Subcutaneous abdominal adipose tissue (tissue), 5 donors: ENCODE results near the gene KIF12.

Source experiments
- H3K27ac ChIP-seq: one replicate; pipeline ENCODE4 v1.7.0; 2013; ENCODE audit warnings: low read depth, mild to moderate bottlenecking, inconsistent platforms, low read length, moderate library complexity
- H3K27me3 ChIP-seq, 5 donors: one replicate each; pipeline ENCODE4 v1.7.0; 2013; ENCODE audit warnings: low read length in 5 of 5, inconsistent platforms in 1 of 5; ENCODE audit not compliant: control insufficient read depth in 5 of 5, insufficient read depth in 4 of 5
- H3K36me3 ChIP-seq, 5 donors: one replicate each; pipeline ENCODE4 v1.7.0; 2013; ENCODE audit warnings: low read length in 5 of 5; ENCODE audit not compliant: control insufficient read depth in 5 of 5, insufficient read depth in 5 of 5
- H3K4me1 ChIP-seq, 5 donors: one replicate each; pipeline ENCODE4 v1.7.0; 2013; ENCODE audit warnings: low read length in 5 of 5, mild to moderate bottlenecking in 3 of 5, moderate library complexity in 1 of 5; ENCODE audit not compliant: control insufficient read depth in 5 of 5, insufficient read depth in 5 of 5
- H3K4me3 ChIP-seq, 5 donors: one replicate each; pipeline ENCODE4 v1.7.0; 2013; ENCODE audit warnings: low read length in 5 of 5, low read depth in 1 of 5
- H3K9ac ChIP-seq, 5 donors: one replicate each; pipeline ENCODE4 v1.7.0; 2013; ENCODE audit warnings: low read length in 5 of 5, mild to moderate bottlenecking in 4 of 5, moderate library complexity in 3 of 5
- H3K9me3 ChIP-seq, 5 donors: one replicate each; pipeline ENCODE4 v1.7.0; 2013; ENCODE audit warnings: low read length in 5 of 5; ENCODE audit not compliant: control insufficient read depth in 5 of 5
- donor health status: healthy.
- donor health status: healthy.
- donor health status: healthy.
- donor health status: healthy.
- donor health status: healthy.

The KIF12 gene

GRCh38 chr9:114098936-114099668, at the start of gene KIF12:
Gene KIF12 (minus strand): TSS chr9:114099292. CDS start chr9:114099276, 16 bp downstream.
- Histone ChIP-seq H3K9ac (no peak within 1 kb of the TSS), H3K27ac (no peak within 1 kb of the TSS), H3K4me3 (peak within 1 kb of the TSS in 3 of 5 donors; percentile 12 to 37 (median 31))

DNA sequence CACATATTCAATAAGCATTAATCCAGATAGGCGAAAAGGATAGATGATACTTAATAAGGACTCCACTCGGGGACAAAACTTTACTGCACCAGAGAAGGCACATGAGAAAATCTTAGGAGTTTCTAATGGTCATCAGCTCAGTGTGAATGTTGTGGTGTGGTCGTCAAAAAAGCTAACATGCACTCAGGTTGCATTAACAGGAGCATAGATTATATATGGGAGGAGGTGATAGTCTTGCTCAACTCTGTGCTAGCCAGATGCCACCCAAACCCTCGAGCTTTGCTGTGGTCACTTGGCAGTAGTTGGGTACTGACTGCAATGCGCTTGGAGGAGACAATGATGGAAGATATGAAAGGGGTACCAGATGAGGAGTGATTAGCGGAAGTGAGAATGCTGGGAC, 47.6 kb upstream of the KIF12 start:
- no peak overlapping the region for H3K4me3 ChIP-seq
- no peaks in the 10 kb centered on the region for H3K9me3 ChIP-seq
- H3K9ac ChIP-seq, result no peak overlapping the region
- H3K27ac ChIP-seq, result no peak overlapping the region
- peaks cover 0 to 25% (median 6%) of the 10 kb centered on the region in 5 donors for H3K27me3 ChIP-seq
- H3K36me3 ChIP-seq, result no peaks in the 10 kb centered on the region
- peaks cover 4 to 18% (median 12%) of the 10 kb centered on the region in 5 donors for H3K4me1 ChIP-seq

More at GRCh38 chr9:114098936-114099668, at the start of gene KIF12:
- Histone ChIP-seq H3K4me1 (peaks cover 0 to 10% (median 8%) of the 10 kb centered on the region in 5 donors), H3K9me3 (peaks cover 0 to 6% (median 0%) of the 10 kb centered on the region in 5 donors), H3K36me3 (no peaks in the 10 kb centered on the region), H3K27me3 (peaks cover 8 to 43% (median 37%) of the 10 kb centered on the region in 5 donors)

GRCh38 chr9:114143234-114143633, 44.1 kb upstream of the KIF12 start:
- Histone ChIP-seq H3K27ac (no peak overlapping the region), H3K9ac (no peak overlapping the region), H3K4me1 (peaks cover 4 to 31% (median 23%) of the 10 kb centered on the region in 5 donors), H3K9me3 (no peaks in the 10 kb centered on the region), H3K27me3 (peaks cover 0 to 18% (median 3%) of the 10 kb centered on the region in 5 donors), H3K36me3 (no peaks in the 10 kb centered on the region), H3K4me3 (no peak overlapping the region)

DNA sequence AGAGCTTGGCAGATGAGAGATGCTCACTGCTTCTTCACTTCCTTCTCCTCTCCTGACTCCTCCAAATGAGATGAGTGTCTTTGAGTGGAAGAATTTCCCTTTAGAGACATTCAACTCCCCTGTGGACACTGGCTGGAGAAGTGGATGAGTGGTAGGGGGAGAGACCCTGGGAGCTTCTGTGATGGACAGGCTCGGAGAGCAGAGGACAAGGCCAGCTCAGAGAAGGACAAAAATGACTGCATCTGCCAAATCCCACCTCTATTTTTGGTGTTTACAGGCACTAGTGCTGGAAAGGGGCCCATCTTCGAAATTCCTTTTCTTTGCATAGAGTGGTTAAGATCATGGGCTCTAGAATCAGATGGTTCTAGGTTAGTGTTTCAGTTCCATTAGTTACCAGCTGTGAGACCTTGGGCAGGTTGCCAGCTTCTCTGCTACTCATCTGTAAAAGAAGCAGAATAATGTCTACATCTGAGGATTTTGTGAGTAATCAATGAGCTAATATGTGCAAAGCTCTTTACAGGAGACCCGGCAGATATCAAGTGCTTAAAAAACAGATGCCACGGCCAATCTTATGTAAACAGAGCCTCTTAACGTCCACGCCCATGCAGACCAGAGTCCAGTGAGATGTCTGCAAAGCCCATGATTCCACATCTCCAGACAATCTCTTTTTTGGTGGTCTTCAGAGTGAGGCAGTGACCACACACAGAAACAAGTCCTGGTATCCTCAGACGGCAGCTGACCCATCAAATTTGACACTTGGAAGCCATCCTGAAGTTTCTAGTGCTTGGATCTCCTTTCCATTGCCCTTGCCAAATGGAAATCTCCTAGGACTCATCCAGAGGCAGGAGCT, 42.7 kb upstream of the KIF12 start:
- no peaks in the 10 kb centered on the region for H3K9me3 ChIP-seq
- no peaks in the 10 kb centered on the region for H3K36me3 ChIP-seq
- no peak overlapping the region for H3K27ac ChIP-seq
- H3K4me1 ChIP-seq, result peaks cover 4 to 33% (median 23%) of the 10 kb centered on the region in 5 donors
- no peak overlapping the region for H3K9ac ChIP-seq
- no peak overlapping the region for H3K4me3 ChIP-seq
- H3K27me3 ChIP-seq, result peaks cover 0 to 15% (median 4%) of the 10 kb centered on the region in 5 donors

- Histone ChIP-seq H3K27ac (no peak overlapping the region), H3K27me3 (peaks cover 0 to 12% (median 4%) of the 10 kb centered on the region in 5 donors), H3K9ac (no peak overlapping the region)
Measured at GRCh38 chr9:114140850-114141249, 41.8 kb upstream of the KIF12 start.

GRCh38 chr9:114140401-114140800, 41.3 kb upstream of the KIF12 start:
- Histone ChIP-seq H3K36me3 (no peaks in the 10 kb centered on the region), H3K9ac (no peak overlapping the region), H3K9me3 (no peaks in the 10 kb centered on the region), H3K4me3 (no peak overlapping the region), H3K27ac (no peak overlapping the region), H3K4me1 (peaks cover 4 to 33% (median 23%) of the 10 kb centered on the region in 5 donors), H3K27me3 (peaks cover 0 to 12% (median 3%) of the 10 kb centered on the region in 5 donors)

More at GRCh38 chr9:114140850-114141249, 41.8 kb upstream of the KIF12 start:
- H3K4me3 ChIP-seq, result no peak overlapping the region
- peaks cover 4 to 33% (median 23%) of the 10 kb centered on the region in 5 donors for H3K4me1 ChIP-seq
- no peaks in the 10 kb centered on the region for H3K36me3 ChIP-seq
- H3K9me3 ChIP-seq, result no peaks in the 10 kb centered on the region

DNA sequence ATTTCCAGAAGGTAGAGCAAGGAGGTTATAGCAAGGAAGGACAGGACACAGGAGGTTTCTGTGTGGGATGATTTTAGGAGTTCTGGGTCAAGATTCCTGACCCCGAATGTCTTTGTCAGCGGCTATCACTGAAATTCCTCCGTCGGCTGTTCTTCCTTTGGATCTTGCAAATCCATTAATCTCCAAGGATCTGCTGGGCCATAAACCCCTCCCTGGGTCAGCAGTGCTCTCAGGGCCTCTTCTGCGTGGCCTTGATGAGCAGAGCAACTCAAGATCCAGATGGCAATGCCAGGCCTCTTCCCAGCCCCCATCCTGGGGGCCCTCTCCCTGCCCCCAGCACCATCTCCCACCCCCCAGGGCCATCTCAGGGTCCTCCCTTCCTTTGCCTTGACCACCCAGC, 40.0 kb upstream of the KIF12 start:
- no peaks in the 10 kb centered on the region for H3K36me3 ChIP-seq
- peaks cover 4 to 33% (median 23%) of the 10 kb centered on the region in 5 donors for H3K4me1 ChIP-seq
- peaks cover 0 to 6% (median 3%) of the 10 kb centered on the region in 5 donors for H3K27me3 ChIP-seq
- H3K9ac ChIP-seq, result no peak overlapping the region
- no peak overlapping the region for H3K27ac ChIP-seq
- no peaks in the 10 kb centered on the region for H3K9me3 ChIP-seq
- no peak overlapping the region for H3K4me3 ChIP-seq

- Histone ChIP-seq H3K36me3 (no peaks in the 10 kb centered on the region), H3K4me3 (no peak overlapping the region), H3K27ac (no peak overlapping the region), H3K9ac (no peak overlapping the region), H3K9me3 (no peaks in the 10 kb centered on the region), H3K4me1 (peaks cover 4 to 33% (median 23%) of the 10 kb centered on the region in 5 donors), H3K27me3 (peaks cover 0 to 6% (median 0%) of the 10 kb centered on the region in 5 donors)
Measured at GRCh38 chr9:114138552-114138971, 39.5 kb upstream of the KIF12 start.

- peaks cover 4 to 33% (median 23%) of the 10 kb centered on the region in 5 donors for H3K4me1 ChIP-seq
- H3K9me3 ChIP-seq, result no peaks in the 10 kb centered on the region
- H3K4me3 ChIP-seq, result no peak overlapping the region
- H3K36me3 ChIP-seq, result no peaks in the 10 kb centered on the region
- H3K27me3 ChIP-seq, result peaks cover 0 to 3% (median 0%) of the 10 kb centered on the region in 5 donors
- no peak overlapping the region for H3K27ac ChIP-seq
- H3K9ac ChIP-seq, result no peak overlapping the region
Measured at GRCh38 chr9:114137831-114138230, 38.7 kb upstream of the KIF12 start.
